Upper lobe of right lung (tissue), 1 donor: Measurements from ENCODE around the gene ZFP69B. TPM values are rescaled to one million over a fixed set of nuclear protein-coding genes. Genes with fewer than 3 reads are reported as not detected.

ENCODE experiments used
- ATAC-seq: fragments of 200-7000 bp; cut with Tn5 transposase; one replicate; pipeline ENCODE4 v1.9.1; 2020; ENCODE audit warnings: mild to moderate bottlenecking, moderate library complexity
- DNase-seq: peaks from one replicate; pipeline ENCODE4 v3.0.0-alpha.2; 2020
- H3K27ac ChIP-seq: fragments of 200-600 bp; one replicate; pipeline ENCODE4 v1.8.0; 2022
- H3K27me3 ChIP-seq: fragments of 200-600 bp; one replicate; pipeline ENCODE4 v1.8.0; 2022; ENCODE audit warnings: mild to moderate bottlenecking
- H3K36me3 ChIP-seq: fragments of 200-600 bp; one replicate; pipeline ENCODE4 v1.8.0; 2022
- H3K4me1 ChIP-seq: fragments of 200-600 bp; one replicate; pipeline ENCODE4 v1.8.0; 2022
- H3K4me3 ChIP-seq: fragments of 200-600 bp; one replicate; pipeline ENCODE4 v1.8.0; 2022; ENCODE audit warnings: mild to moderate bottlenecking
- H3K9me3 ChIP-seq: fragments of 200-600 bp; one replicate; pipeline ENCODE4 v1.8.0; 2022
- intact Hi-C: fragments of 100-400 bp; cut with DNase I; formaldehyde crosslinking; loops from one replicate; pipeline ENCODE4 v1.11.0; 2022
- total RNA-seq: library from RNA; stranded (reverse); fragmentation: NEBNext Ultra II Directional; extraction: Animal tissue kit (Norgen Biotek cat#: 25700); gene quantifications from one replicate; pipeline ENCODE4 v1.2.1, GENCODE V29; 2021
- TF ChIP-seq, protein P1 (sequence below): fragments of 200-600 bp; IDR thresholded peaks from one replicate; pipeline ENCODE4 v1.8.0; 2022; ENCODE audit warnings: antibody characterized with exemption
- donor health status: DM: no; HTN: yes; CAD: no; lungs with severe emphysema.

The ZFP69B gene
- total RNA-seq, 1 donor from 2014 or later = 1.3 TPM

DNA sequence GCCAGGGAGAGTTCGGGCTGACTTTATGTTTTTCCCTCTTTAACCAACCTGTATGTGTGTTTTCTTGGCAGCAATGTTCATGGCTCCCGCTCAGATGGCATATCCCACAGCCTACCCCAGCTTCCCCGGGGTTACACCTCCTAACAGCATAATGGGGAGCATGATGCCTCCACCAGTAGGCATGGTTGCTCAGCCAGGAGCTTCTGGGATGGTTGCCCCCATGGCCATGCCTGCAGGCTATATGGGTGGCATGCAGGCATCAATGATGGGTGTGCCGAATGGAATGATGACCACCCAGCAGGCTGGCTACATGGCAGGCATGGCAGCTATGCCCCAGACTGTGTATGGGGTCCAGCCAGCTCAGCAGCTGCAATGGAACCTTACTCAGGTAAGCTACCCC, 33.6 kb upstream of the ZFP69B start:
- peaks cover 2% of the 10 kb centered on the region for H3K4me1 ChIP-seq
- intact Hi-C loops = no loop called here
- TF ChIP-seq, protein P1, sequence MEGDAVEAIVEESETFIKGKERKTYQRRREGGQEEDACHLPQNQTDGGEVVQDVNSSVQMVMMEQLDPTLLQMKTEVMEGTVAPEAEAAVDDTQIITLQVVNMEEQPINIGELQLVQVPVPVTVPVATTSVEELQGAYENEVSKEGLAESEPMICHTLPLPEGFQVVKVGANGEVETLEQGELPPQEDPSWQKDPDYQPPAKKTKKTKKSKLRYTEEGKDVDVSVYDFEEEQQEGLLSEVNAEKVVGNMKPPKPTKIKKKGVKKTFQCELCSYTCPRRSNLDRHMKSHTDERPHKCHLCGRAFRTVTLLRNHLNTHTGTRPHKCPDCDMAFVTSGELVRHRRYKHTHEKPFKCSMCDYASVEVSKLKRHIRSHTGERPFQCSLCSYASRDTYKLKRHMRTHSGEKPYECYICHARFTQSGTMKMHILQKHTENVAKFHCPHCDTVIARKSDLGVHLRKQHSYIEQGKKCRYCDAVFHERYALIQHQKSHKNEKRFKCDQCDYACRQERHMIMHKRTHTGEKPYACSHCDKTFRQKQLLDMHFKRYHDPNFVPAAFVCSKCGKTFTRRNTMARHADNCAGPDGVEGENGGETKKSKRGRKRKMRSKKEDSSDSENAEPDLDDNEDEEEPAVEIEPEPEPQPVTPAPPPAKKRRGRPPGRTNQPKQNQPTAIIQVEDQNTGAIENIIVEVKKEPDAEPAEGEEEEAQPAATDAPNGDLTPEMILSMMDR = no peak
- ATAC-seq (no peak), DNase-seq (no peak)
- H3K36me3 ChIP-seq = peaks cover 78% of the 10 kb centered on the region
- H3K27ac ChIP-seq = no peak overlapping the region
- H3K9me3 ChIP-seq = no peaks in the 10 kb centered on the region
- no peak overlapping the region for H3K4me3 ChIP-seq
- H3K27me3 ChIP-seq = no peaks in the 10 kb centered on the region

GRCh38 chr1:40421431-40422384, 28.6 kb upstream of the ZFP69B start:
- H3K36me3 ChIP-seq = peaks cover 35% of the 10 kb centered on the region
- DNase-seq (no peak), ATAC-seq (peak; percentile 65)
- no peak overlapping the region for H3K4me3 ChIP-seq
- H3K27ac ChIP-seq = no peak overlapping the region
- intact Hi-C loops = no loop called here
- peaks cover 21% of the 10 kb centered on the region for H3K4me1 ChIP-seq
- no peaks in the 10 kb centered on the region for H3K27me3 ChIP-seq
- H3K9me3 ChIP-seq = no peaks in the 10 kb centered on the region
- TF ChIP-seq, protein P1 = no peak

- ATAC-seq (no peak), DNase-seq (no peak)
- no peak overlapping the region for H3K27ac ChIP-seq
- peaks cover 21% of the 10 kb centered on the region for H3K4me1 ChIP-seq
- no peak overlapping the region for H3K4me3 ChIP-seq
- TF ChIP-seq, protein P1 = no peak
- no peaks in the 10 kb centered on the region for H3K27me3 ChIP-seq
- intact Hi-C loops = no loop called here
- H3K36me3 ChIP-seq = peaks cover 24% of the 10 kb centered on the region
- H3K9me3 ChIP-seq = no peaks in the 10 kb centered on the region
Observed at GRCh38 chr1:40422630-40423263, 27.5 kb upstream of the ZFP69B start.

- TF ChIP-seq, protein P1 = no peak
- intact Hi-C loops = no loop called here
- no peak overlapping the region for H3K4me3 ChIP-seq
- peak; percentile 76 for ATAC-seq
- no peaks in the 10 kb centered on the region for H3K9me3 ChIP-seq
- no peak overlapping the region for H3K27ac ChIP-seq
- H3K36me3 ChIP-seq = peaks cover 19% of the 10 kb centered on the region
- DNase-seq = no peak
- no peaks in the 10 kb centered on the region for H3K27me3 ChIP-seq
- peaks cover 21% of the 10 kb centered on the region for H3K4me1 ChIP-seq
Observed at GRCh38 chr1:40423264-40423642, 27.0 kb upstream of the ZFP69B start.

DNA sequence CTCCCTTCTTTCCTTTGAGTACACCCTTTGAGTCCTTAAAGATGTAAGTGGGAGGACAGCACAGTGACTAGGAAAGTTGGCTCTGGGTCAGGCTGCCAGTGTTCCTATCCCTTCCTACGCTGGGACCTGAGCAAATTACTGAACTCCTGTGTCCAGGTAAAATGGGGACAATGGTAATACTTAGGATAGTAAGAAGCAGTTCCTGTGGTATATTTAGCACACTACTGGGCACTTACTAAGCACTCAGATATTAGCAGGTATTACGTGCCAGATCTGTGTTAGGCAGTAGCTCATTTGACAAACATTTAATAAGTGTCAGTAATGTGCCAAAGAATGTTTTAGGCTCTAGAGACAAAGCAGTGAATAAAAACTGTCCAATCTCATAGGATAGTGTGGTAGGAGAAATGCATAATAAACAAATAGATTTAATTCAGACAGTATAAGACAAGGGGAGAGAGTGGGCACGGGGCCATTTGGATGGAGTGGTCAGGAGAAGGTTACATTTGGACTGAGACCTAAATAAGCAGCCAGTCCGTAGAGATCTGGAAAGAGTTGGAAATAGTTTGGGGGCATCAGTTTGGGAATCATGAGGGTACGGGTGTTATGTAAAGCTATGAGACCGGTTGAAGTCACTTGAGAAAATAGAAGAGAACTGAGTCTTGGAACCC, 26.2 kb upstream of the ZFP69B start:
- TF ChIP-seq, protein P1 = no peak

More for the DNA sequence above, 26.2 kb upstream of the ZFP69B start:
- no peaks in the 10 kb centered on the region for H3K27me3 ChIP-seq
- DNase-seq = no peak
- H3K9me3 ChIP-seq = no peaks in the 10 kb centered on the region
- intact Hi-C loops = no loop called here
- no peak overlapping the region for H3K27ac ChIP-seq
- ATAC-seq = no peak
- H3K4me1 ChIP-seq = peaks cover 21% of the 10 kb centered on the region
- peaks cover 11% of the 10 kb centered on the region for H3K36me3 ChIP-seq
- H3K4me3 ChIP-seq = no peak overlapping the region
